GM20431 (cell line): ENCODE results near the gene TBL1XR1.
"Not testable (repeated sequence)": the region's sequence is repeated elsewhere in the genome, so short reads cannot be mapped to it uniquely, and the experiment has no call there.

Experiments used
- in situ Hi-C: fragments of 300-500 bp; cut with MseI, MboI; formaldehyde crosslinking; loops from one replicate; pipeline ENCODE4 v1.15.0; 2020; ENCODE audit warnings: low sequenced_read_pairs; ENCODE audit not compliant: unreplicated experiment

TBL1XR1 gene

DNA sequence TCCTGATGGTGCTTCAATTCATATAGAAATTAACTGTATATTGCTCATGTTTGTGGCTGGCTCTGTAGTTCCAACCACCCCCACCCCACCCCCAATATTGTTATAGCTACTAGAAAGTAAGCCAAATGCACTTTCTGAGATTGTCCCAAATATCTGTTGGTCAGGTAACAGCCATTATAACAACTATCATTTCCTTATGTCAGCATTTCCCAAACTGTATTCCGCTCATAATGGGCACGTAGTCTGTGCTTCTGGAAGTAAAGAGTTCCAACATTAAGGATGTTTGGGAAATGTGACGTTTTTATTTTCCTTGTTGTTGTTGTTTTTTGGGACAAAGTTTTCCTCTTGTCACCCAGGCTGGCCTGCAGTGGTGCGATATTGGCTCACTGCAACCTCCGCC lies 12.2 kb upstream of the TBL1XR1 start:
- in situ Hi-C loops, result no loop called here

- in situ Hi-C loops, result no loop called here
Observed at GRCh38 chr3:177208781-177209180, 11.5 kb upstream of the TBL1XR1 start.

GRCh38 chr3:177208223-177208622 lies 10.9 kb upstream of the TBL1XR1 start:
- in situ Hi-C loops, result no loop called here

DNA sequence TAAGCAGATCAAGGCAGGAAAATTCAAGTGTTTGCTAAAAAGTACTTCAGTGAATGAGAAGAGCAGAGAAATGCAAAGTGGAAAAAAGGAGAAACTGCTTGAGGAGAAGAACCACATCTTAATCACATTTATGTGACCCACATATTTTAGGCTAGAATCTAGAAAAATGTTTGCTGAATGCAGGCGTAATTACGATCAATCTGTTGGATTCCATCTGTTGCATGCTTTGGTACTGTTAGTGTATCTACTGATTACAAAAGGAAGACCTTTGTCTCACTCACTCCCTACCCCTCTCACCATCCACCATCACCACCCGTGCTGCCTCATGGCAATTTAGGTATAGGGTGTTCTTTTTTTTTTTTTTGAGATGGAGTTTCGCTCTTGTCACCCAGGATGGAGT lies 9.7 kb upstream of the TBL1XR1 start:
- in situ Hi-C loops, result no loop called here

GRCh38 chr3:177203689-177204395 lies 6.6 kb upstream of the TBL1XR1 start:
- in situ Hi-C loops, result no loop called here

DNA sequence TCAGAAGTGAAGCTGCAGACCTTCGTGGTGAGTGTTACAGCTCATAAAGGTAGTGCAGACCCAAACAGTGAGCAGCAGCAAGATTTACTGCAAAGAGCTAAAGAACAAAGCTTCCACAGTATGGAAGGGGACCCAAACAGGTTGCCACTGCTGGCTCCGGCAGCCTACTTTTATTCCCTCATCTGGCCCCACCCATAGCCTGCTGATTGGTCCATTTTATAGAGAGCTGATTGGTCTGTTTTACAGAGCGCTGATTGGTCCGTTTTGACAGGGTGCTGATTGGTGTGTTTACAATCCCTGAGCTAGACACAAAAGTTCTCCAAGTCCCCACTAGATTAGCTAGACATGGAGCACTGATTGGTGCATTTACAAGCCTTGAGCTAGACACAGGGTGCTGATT lies 5.7 kb upstream of the TBL1XR1 start:
- in situ Hi-C loops, result not testable (repeated sequence)

DNA sequence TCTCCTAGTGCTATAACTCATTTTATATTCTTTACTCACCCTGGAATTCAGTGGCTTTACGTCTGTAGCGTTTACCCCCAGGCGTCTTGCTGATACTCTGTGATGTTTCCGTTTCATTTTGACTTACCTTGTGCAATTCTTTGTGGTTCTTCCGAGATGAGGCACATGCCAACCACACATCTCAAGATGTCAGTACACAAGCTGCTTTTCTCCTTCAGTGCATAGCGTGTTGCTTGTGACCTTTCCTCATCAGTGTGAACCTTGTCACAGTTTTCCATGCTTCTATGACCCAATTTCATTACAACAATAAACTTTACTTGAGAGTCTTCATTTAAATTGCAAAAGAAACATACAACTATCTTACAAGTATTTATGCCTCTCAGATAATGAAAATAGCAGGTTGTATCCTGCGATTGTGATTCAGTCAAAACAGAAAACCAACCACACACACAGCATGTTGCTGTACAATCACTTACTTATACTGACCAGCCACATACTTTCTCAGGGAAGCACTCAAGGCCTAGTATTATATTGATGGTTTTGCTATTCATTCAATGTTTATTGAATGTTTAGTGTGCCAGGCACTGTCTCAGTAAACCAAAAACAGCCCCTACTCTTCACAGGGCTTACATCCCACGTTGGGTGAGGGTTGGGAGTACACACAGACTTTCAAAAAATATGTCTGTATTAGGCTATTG lies 4.6 kb upstream of the TBL1XR1 start:
- in situ Hi-C loops, result no loop called here

- in situ Hi-C loops, result loop anchor here (5.0 kb wide), 1 partner anchor 158 kb away; no protein-coding TSS in a partner anchor
Observed at GRCh38 chr3:177199206-177199760, 2.0 kb upstream of the TBL1XR1 start.

- in situ Hi-C loops, result loop anchor here (5.0 kb wide), 1 partner anchor 159 kb away; no protein-coding TSS in a partner anchor
Observed at GRCh38 chr3:177197727-177198460, 612 bp upstream of the TBL1XR1 start.

DNA sequence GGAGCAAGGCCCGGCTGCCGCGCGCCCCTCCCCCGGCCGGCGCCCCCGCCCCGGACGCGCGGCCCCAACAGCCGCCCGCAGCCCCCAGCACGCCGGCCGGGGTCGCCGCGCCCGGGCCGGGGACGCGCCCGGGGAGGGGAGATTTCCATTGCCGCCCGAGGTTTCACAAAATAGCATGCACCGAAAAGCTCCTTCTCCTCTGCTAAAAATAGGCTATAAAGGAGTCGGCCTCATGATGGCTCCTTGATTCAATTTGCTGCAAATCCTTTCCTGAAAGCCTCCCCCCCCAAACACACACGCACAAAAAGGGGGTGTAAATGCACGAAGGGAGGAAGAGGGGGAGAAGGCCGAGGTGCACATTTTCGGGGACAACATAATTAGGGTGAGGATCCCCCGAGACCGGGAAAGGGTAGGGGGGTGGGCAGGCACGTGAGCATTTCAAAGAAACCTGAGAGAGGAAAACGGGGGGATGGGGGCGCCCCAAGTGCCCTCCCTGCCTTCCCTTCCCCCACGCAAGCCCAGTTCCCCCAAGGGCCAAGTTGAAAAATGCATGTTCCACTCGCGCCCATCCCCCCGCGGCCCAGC lies 734 bp downstream of the TBL1XR1 start:
- in situ Hi-C loops, result loop anchor here (5.0 kb wide), 1 partner anchor 161 kb away; no protein-coding TSS in a partner anchor

GRCh38 chr3:177196008-177196455 lies 1.2 kb downstream of the TBL1XR1 start:
- in situ Hi-C loops, result loop anchor here (5.0 kb wide), 1 partner anchor 161 kb away; no protein-coding TSS in a partner anchor

- in situ Hi-C loops, result loop anchor here (5.0 kb wide), 1 partner anchor 162 kb away; no protein-coding TSS in a partner anchor
Observed at GRCh38 chr3:177195242-177195991, 1.9 kb downstream of the TBL1XR1 start.

DNA sequence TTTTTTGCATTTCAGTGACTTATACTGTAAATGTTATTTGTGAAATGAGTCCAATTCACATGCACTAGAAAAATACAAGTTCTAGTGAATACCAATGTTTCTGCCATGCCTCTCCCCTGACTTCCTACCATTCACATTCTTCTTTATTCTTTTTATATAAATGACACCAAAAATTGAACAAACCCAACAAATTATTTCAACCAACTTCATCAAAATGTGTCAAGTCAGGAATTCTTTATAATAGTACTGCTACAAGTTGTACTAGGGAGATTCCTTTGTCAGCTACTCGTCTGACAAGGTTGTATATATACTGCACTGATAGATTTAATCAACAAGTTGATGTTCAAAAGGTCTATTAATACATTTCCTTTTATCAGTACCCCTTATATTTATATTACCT lies 3.0 kb downstream of the TBL1XR1 start:
- in situ Hi-C loops, result no loop called here

GRCh38 chr3:177193688-177194268 lies 3.5 kb downstream of the TBL1XR1 start:
- in situ Hi-C loops, result no loop called here

DNA sequence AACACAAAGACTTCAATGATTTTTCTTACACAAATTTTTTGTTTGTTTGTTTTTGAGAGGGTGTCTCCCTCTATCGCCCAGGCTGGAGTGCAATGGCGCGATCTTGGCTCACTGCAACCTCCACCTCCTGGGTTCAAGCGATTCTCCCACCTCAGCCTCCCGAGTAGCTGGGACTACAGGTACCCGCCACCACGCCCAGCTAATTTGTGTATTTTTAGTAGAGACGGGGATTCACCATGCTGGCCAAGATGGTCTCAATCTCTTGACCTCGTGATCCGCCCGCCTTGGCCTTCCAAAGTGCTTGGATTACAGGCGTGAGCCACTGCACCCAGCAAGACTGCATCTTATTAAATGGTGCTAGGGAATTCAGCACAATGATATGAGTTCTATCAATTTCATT lies 4.0 kb downstream of the TBL1XR1 start:
- in situ Hi-C loops, result not testable (repeated sequence)

- in situ Hi-C loops, result no loop called here
Observed at GRCh38 chr3:177190756-177191681, 6.3 kb downstream of the TBL1XR1 start.

DNA sequence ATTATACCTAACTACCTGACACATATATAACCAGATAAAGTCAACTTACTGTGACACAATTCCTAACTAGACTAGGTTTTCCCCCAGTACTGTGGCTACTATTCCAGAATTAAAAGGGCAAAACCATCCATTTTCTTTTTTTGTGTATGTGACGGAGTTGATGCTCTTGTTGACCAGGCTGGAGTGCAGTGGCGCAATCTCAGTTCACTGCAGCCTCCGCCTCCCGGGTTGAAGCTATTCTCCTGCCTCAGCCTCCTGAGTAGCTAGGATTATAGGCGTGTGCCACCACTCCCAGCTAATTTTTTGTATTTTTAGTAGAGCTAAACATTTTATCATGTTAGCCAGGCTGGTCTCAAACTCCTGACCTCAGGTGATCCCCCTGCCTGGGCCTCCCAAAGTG lies 7.1 kb downstream of the TBL1XR1 start:
- in situ Hi-C loops, result not testable (repeated sequence)

DNA sequence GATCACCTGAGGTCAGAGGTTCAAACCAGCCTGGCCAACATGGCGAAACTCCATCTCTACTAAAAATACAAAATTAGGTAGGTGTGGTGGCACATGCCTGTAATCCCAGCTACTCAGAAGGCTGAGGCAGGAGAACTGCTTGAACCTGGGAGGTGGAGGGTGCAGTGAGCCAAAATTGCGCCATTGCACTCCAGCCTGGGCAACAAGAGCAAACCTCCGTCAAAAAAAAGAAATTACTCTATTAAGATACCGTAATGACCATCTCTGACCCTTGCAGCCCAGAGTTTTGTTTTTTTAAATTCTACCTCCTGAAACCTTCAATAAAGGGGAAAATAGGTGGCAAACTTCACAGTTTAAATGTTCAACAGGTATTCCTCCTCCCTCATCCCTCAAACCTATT lies 9.0 kb downstream of the TBL1XR1 start:
- in situ Hi-C loops, result not testable (repeated sequence)
